GM18951 (cell line): ENCODE results near the gene STK32B.

Source experiments
- POLR2A ChIP-seq: IDR thresholded peaks from 4 replicates; pipeline ENCODE4 v1.6.1; 2011; ENCODE audit warnings: mild to moderate bottlenecking; ENCODE audit not compliant: insufficient read length, insufficient read depth; ENCODE audit errors: extremely low read depth
- in situ Hi-C: fragments of 300-500 bp; cut with MboI; formaldehyde crosslinking; loops from one replicate; pipeline ENCODE4 v1.12.0; 2022; ENCODE audit warnings: low sequenced_read_pairs, mixed read lengths, inconsistent platforms; ENCODE audit not compliant: unreplicated experiment

Gene STK32B

DNA sequence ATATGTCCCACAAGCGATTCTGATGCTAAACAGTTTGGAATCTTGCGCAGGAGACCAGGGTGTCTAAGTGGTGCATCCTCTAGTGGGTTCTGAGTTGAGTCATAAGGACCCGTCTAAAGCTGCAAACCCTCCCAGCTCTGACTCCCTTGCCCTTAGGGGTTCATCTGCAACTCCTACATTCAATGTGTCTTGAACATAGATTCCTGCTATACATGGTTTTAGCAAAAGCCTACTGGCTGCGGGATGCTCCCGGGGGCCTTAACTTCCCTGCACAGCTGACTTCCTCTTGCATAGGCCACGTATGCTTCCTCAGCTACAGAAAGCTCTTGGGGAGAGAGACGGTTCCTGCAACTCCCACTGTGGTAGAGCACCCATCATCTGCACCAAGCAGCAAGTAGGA is 420.4 kb downstream of the STK32B start:
- no peak for TF ChIP-seq POLR2A
- in situ Hi-C loops = no loop called here

DNA sequence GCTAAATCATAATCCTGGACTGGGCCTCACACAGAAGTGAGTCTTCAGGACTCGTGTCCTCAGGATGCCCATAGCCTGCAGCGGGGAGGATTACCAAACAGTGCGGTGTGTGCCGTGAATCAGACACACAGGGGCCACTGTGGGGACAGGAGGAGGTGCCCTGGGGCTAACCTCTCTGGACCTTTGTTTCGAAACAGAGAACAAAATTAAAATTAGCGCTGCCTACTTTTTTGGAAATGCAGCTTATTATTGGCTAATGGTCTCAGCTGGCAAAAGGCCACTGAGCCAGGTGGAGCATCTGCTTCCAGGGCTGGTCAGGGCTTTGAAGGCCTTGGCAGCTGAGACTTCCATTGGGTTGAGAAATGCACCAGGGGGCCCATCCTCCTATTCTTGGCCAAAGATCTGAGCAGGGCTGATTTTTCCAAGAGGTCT is 420.9 kb downstream of the STK32B start:
- in situ Hi-C loops = no loop called here
- no peak for TF ChIP-seq POLR2A

DNA sequence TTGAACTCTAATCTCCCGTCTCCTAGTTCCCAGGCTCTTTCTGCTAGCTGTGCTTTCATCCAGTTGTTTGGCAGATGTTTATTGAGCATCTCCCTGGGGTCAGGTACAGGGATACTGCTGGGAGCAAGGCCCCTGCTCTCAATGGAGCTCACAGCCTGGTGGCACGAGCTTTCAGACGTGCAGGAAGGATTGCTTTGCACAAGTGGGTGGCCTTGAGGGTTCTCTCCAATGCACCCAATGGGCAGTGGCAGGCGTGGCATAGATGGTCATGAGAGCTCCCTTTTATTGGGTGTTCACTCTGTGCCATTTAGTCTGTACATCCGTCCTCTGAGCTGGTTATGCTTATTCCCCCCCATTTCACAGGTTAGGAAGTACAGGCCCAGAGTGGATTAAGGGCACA is 421.8 kb downstream of the STK32B start:
- TF ChIP-seq POLR2A = no peak

DNA sequence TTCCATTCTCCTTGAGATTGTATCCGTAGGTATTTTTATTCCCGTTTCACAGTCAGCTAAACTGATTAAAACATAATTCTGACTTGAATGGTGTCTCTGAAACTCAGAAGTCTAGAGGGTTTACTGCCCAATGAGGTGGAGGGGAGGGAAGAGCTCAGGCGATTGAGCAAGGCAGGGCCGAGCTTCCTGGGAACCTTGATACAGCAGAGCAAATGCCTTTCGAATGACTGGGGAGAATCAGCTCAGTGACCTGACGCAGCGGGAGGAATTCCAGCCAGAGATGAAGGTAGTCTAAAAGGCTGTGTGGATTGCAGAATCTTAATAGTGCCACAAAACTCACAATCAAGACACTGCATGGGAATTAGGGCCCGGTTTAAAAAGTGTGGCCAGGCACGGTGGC is 423.5 kb downstream of the STK32B start:
- in situ Hi-C loops = no loop called here
- TF ChIP-seq POLR2A = no peak

More for the DNA sequence above, 421.8 kb downstream of the STK32B start:
- in situ Hi-C loops = no loop called here

GRCh38 chr4:5477613-5478012 is 426.3 kb downstream of the STK32B start:
- TF ChIP-seq POLR2A = no peak
- in situ Hi-C loops = no loop called here

DNA sequence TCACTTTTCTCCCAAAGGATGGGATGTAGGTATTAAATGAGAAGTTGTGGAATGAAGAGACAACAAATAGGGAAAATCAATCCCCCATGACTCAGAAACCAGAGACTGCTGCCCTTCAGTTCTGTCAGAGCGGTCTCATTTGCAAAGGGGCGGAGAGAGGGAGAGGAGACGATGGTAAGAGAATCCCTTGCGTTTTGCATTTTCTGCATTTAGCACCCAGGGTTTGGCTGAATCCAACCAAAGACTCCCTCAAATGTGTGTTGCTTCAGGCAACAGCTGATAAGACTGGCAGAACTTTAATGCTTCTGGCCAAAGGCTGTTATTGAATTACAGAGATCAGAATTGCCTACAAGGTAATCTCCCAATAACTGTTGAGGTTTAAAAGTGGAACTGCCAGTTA is 426.9 kb downstream of the STK32B start:
- TF ChIP-seq POLR2A = no peak
- in situ Hi-C loops = no loop called here

GRCh38 chr4:5478697-5479096 is 427.4 kb downstream of the STK32B start:
- TF ChIP-seq POLR2A = no peak

GRCh38 chr4:5479518-5480060 is 428.3 kb downstream of the STK32B start:
- no peak for TF ChIP-seq POLR2A
- in situ Hi-C loops = no loop called here

More at GRCh38 chr4:5478697-5479096, 427.4 kb downstream of the STK32B start:
- in situ Hi-C loops = no loop called here

GRCh38 chr4:5488413-5488812 is 437.1 kb downstream of the STK32B start:
- in situ Hi-C loops = no loop called here
- no peak for TF ChIP-seq POLR2A

DNA sequence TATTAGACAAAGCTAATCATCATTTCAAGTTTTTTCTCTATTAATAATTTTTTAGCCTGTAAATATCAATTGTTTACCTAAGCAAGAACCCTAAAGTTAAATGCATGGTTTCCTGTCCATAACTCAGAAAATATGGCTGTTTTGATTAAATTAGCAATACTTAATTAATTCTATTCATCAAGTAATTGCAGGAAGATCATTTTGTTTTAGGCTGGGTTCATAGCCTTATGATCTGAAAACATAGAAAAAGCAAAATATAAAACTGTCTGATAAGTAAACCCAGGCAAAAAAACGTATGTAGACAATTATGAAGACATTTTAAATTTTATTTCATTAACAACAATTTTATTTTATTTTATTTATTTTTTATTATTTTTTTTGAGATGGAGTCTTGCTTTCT is 438.0 kb downstream of the STK32B start:
- in situ Hi-C loops = no loop called here
- TF ChIP-seq POLR2A = no peak

- in situ Hi-C loops = no loop called here
- TF ChIP-seq POLR2A = no peak
Observed at GRCh38 chr4:5497489-5497888, 446.2 kb downstream of the STK32B start.

- TF ChIP-seq POLR2A = no peak
- in situ Hi-C loops = no loop called here
Observed at GRCh38 chr4:5500165-5500564, 448.9 kb downstream of the STK32B start.

GRCh38 chr4:5503336-5503936 is 452.2 kb downstream of the STK32B start:
- in situ Hi-C loops = no loop called here
- no peak for TF ChIP-seq POLR2A

DNA sequence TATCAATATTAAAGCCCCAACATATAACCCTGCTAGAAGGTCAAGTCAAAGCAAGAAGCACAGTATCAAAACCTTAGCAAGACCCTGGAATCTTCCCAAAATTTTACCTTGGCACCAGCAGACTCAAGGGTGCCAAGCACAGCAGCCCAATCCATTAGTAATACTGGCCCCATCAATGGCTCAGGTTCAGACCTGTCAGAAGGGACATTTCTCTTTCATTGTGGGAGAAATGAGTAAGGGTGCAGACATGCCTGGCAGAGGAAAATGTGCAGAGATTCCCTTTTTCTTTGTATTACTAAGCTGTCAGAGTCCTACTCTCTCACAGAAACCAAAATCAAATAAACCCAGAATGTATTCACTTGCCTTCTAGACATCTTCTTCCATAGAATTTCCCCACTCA is 453.2 kb downstream of the STK32B start:
- no peak for TF ChIP-seq POLR2A
- in situ Hi-C loops = no loop called here
